ENCODE data around the gene SSH2.
"Not testable (repeated sequence)": the region's sequence is repeated elsewhere in the genome, so short reads cannot be mapped to it uniquely, and the experiment has no call there.

Gene SSH2

GRCh38 chr17:29927546-29927945 lies 2.5 kb downstream of the SSH2 start:
- no peak for DNase-seq

DNA sequence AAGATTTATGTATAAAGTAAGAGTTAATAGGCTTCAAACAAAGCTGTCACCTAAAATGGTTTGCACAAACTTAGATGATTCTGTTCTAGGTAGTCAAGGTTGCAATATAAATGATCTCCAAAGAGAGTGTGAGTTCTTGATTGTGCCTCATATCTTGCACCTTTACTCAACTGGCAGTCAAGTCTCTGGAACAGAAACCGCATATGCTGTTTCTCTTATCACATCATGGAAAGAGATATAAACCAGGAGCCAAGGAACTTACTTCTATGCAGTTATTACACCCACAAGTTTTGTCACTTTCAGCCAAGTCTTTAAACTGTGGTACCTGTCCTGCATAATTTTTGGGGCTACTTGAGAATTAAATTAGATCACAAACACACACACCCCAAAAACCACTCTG lies 5.2 kb downstream of the SSH2 start:
- no peak for DNase-seq

DNA sequence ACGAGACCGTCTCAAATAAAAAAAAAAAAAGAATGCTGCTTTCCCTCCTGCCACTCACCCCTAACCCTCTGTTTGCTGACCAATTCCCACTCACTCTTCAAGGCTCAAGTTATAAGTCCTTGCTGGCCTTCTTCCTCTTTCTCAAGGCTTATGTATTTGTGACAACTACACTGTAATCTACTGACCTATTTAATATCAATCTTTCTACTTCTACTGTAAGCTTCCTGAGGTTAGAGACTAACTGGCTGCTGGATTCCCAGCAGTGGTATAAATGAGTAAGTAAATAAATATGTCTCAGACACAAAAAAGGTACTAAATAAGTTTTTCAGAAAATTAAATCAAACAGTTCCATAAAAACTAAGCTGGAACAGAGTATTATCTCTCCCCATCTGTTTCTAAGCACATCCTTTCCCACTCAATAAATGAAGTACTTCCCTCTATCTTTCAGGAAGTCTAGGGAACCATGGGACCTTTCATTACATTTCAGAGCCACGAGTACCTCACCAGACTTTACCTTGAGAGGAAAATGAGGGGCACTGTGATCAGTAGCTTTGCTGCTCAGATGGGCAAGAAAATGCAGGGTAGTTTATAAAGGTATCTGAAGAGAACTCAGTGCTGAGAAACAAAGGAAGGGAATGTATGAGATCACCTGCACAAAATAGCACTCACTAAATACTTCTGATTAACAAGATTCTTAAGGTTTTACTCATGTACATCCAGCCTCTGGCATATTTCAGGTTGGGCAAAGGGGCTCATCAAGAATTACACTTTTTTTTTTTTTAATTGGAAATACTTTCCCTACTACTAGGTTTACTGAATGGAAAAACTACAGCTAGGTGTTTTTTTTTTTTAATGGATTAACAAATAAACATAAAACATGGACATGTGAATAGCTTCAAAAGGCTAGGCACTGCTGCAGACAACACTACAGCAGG lies 10.8 kb downstream of the SSH2 start:
- no peak for DNase-seq

DNA sequence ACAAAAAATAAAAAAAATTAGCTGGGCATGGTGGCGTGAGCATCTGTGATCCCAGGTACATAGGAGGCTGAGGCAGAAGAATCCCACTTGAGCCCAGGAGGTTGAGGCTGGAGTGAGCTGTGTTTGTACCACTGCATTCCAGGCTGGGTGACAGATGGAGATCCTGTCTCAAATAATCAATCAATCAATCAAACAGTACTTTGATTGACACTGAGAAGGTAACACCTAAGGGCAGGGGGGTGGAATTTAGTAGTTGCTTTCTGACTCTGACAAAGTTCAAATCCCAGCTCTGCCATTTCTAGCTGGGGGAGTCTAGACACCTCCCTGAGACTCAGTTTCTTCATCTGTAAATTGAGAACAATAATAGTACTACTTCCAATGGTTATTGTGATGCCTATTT lies 12.0 kb downstream of the SSH2 start:
- no peak for DNase-seq

GRCh38 chr17:29914819-29915537 lies 15.1 kb downstream of the SSH2 start:
- DNase-seq: no peak

DNA sequence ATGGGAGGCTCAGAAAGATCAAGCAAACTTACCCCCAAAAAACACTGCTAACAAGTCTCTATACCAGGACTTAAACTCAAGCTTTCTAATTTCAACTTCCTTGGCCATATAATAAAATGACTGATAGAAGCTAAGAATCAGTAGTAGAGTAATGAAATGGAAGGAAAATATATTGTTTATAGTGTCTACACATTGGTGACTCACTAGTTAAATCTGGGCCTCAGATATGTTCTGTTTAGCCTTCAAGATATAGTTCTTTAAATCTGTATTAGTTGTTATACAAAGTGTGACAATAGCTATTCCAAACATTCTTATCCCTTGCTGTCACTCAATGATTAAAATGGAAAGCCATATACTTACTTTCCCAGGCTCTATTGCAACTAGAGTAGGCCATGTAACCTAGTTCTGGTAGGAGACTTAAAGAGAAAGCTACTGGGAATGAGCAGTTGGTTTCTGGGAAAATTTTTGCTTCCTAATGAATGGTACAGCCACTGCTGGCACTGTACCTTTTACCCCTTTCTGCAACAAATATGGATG lies 18.3 kb downstream of the SSH2 start:
- DNase-seq: no peak

GRCh38 chr17:29909236-29910003 lies 20.6 kb downstream of the SSH2 start:
- no peak for DNase-seq

- DNase-seq: no peak
These were observed 23.1 kb downstream of the SSH2 start for GRCh38 chr17:29906969-29907368.

- DNase-seq: no peak
These were observed 24.2 kb downstream of the SSH2 start for GRCh38 chr17:29905879-29906167.

DNA sequence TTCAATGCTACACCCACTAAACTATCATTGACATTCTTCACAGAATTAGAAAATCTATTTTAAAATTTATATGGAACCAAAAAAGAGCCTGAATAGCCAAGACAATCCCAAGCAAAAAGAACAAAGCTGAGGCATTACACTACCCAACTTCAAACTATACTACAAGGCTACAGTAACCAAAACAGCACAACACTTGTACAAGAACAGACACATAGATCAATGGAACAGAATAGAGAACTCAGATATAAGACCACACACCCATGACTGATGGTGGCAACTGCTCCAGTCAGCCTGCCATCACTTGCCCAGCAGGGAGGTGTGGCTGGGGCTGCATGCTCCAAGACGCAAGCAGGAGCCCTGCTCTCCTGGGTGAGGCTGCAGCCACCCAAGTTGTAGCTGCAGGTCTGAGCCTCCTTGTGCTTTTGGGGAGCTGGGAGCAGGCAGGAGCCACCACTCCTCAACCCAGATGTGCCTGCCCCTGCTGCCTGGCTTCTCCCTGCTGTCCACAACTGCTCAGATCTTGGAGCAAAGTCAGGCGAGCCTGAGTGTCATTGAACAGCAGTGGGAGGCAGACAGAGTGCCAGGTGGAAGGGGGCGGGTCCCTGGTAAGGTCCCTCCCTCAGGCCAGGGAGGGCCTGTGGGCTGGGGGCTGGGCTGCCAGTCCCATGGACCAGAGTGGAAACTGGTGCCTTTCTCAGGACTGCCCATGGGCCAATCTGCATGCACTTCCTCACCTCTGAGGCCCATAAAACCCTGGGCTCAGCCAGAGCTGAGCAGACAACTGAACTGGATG lies 24.7 kb downstream of the SSH2 start:
- no peak for DNase-seq

- no peak for DNase-seq
These were observed 26.6 kb downstream of the SSH2 start for GRCh38 chr17:29903471-29903870.

DNA sequence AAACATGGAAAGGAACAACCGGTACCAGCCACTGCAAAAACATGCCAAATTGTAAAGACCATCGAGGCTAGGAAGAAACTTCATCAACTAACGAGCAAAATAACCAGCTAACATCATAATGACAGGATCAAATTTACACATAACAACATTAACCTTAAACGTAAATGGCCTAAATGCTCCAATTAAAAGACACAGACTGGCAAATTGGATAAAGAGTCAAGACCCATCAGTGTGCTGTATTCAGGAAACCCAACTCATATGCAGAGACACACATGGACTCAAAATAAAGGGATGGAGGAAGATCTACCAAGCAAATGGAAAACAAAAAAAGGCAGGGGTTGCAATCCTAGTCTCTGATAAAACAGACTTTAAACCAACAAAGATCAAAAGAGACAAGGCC lies 32.9 kb downstream of the SSH2 start:
- not testable (repeated sequence) for DNase-seq

GRCh38 chr17:29892201-29892600 lies 37.8 kb downstream of the SSH2 start:
- no peak for DNase-seq

DNA sequence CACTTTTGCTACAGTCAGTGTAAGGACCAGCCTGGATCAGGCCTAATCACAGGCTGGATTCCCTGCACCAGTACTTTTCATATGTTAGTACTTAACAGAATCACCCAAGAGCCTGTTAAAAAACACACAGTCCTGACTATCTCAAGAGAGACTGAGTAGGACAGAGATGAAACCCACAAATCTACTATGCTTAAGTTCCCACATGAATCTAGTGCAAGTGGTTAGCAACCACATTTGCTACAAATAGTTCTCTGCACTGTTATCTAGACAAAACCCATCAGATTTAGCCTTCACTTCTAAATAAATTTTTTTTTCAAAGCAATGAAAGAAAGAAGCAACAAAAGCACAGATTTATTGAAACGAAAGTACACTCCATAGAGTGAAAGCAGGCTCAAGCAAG lies 38.9 kb downstream of the SSH2 start:
- DNase-seq: no peak

DNA sequence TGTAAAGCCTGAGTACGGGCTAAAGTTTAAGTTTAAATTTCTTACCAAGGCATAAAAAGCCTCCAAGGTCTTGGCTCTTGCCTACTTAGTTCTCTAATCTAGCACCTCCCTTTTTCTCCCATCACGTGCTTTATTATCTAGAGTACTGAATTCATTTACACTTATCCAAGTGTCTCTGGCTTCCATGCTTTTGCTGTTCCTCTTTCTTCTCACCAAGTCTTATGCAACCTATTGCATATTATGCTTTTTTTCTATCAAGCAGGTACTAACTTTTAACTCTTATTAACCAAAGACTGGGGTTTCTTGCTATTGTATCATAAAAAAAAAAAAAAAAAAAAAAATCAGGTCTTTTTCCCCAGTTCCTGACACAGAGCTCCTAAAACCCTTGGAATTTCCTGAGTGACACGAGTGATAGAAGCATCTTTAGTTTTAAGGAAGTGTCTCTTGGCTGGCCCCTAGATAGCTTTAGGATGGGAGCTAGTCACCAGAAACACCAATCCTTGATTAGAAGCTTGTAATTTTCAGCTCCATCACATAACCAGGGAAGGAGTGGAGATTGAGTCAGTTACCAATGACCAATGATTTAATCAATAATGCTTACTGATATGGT lies 44.9 kb downstream of the SSH2 start:
- no peak for DNase-seq

DNA sequence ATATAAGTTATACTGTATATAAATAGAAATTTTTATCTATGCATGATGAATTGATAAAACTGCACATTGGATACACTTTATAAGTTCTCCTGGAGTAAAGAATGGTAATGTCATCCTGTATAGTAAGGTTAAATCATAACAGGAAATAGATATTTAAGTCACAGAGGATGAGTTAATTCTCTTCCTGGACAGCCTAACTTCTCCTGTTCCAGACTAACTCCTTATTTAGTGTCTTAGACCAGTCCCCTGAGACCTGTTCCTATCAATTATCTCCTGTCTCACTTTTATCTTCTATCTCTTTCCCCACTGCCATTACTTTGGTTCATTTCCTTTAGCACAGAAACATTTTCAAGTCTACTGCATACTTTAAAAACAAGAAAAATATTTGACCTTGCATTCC lies 46.5 kb downstream of the SSH2 start:
- DNase-seq: no peak

DNA sequence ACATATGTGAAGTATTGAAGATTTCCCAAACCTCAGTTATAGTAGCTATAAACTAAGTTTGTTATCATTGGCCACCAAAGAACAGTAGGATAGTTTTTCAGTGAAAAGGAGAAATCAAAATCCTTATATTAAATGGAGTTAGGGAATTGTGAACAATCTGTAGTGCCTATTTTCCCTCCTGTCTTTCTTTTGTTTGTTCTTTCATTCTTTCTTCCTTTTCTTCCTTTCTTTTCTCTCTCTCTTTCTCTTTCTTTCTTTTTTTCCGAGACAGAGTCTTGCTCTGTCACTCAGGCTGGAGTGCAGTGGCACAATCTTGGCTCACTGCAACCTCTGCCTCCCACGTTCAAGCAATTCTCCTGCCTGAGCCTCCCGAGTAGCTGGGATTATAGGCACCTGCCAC lies 48.8 kb downstream of the SSH2 start:
- no peak for DNase-seq

DNA sequence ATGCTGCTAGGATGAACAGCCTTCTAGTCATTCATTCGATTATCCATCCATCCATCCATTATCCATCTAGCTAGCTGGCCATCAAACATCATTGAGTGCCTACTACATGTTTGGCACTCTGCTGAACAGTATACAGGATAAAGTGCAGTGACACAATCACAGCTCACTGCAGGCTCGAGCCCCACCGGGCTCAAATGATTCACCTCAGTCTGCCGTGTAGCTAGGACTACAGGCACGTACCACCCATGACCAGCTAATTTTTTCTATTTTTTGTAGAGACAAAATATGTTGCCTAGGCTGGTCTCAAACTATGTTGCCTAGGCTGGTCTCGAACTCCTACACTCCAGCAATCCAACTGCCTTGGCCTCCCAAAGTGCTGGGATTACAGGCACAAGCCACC lies 50.0 kb downstream of the SSH2 start:
- DNase-seq: no peak

DNA sequence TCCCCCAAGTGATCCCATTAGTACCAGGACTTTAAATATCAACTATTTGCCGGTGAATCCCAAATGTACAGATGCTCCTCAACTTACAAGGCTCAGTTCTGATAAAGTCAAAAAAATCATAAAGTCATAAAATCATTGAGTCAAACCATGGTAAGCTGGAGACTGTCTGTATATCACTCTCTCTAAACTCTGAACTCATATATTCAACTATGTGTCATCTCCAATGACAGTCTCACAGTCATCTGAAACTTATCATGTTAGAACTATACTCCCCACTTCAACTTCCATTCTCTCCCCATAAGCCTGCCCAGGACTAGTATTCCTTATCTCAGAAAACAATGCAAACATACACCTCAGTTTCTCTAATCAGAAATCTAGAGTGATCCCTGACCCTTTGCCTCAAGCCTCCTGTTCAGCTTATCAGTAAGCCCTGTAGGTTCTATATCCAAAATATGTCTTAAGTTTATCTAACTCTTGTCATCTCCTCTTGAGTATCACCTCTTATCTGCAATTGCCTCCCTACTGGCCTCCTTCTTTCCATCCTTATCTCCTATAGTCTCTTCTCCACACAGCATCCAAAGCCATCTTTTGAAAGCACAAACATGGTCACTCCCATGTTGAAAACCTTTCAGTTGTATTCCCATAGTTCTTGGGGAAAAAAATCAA lies 55.0 kb downstream of the SSH2 start:
- DNase-seq: no peak

DNA sequence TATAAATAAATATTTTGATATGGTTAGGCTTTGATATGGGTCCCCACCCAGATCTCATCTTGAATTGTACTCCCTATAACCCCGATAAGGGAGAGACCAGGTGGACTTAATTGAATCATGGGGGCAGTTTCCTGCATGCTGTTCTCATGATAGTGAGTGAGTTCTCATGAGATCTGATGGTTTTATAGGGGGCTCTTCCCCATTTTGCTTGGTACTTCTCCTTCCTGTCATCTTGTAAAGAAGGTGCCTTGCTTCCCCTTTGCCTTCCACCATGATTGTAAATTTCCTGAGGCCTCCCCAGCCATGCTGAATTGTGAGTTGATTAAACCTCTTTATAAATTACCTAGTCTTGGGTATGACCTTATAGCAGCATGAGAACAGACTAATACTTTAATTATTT lies 55.7 kb downstream of the SSH2 start:
- DNase-seq: not testable (repeated sequence)

DNA sequence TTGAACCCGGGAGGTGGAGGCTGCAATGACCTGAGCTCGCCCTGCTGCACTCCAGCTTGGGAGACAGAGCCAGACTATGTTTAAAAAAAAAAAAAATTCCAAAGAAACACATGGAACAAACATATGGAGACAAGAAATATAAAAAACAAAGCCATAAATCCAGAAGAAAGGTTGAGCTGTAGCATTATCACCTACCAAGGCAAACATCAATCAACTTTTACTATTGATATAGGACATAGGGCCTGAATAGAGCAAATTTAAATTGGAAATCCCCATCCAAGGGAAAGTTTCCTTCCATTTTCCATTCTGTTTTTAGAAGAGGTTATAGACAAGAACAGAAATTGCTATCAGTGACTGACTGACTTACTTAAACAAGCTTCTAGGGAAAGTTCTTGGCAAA lies 56.6 kb downstream of the SSH2 start:
- no peak for DNase-seq

Measured in stimulated activated CD4-positive, alpha-beta T cell treated with anti-CD3 and anti-CD28 coated beads, Interleukin-4, amount 100 ng/mL, for 1 hour (primary cell).